Measurements from ENCODE around the gene PRKCZ. TPM values are rescaled to one million over a fixed set of nuclear protein-coding genes. Genes with fewer than 3 reads are reported as not detected.

Gene PRKCZ
- total RNA-seq, 1 donor, result 1.6 TPM

DNA sequence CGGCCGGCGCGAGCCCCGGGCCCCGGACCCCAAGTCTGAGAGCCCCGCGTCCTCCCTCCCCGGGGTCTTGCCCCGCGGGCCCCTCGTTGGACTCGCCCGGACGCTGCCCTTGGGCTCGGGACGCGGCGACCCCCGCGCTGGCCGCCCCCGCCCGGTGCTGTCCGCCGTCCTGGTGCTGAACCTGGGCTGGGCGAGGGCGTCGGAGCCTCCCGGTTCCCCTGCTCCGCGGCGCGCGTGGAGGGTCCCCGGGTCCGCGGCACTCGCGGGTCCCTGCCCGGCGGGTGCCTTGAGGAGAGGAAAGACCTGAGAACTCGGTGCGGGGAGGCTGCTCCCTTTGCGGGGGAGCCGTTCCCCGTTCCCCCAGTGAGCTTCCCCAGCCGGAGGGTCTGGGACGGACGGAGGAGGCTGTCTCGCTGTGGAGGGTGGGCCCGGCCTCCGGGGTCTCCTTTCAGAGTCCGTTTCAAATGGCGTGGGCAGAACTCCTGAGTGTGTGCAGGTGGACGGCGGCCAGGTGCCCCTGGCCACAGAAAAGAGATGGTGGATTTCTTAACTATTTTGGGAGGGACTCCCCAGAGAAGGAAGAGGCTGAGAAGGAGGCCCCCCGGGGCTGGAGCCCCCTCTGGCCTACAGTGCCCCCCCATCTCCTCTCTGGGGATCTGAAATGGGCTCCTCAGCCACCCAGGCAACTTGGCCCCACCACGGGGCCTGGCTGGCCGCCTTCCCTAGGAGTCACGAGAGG is 30.5 kb upstream of the PRKCZ start:
- H3K4me3 ChIP-seq (ENCODE audit: low read depth, low read length), result no peak overlapping the region
- TF ChIP-seq, protein P1, sequence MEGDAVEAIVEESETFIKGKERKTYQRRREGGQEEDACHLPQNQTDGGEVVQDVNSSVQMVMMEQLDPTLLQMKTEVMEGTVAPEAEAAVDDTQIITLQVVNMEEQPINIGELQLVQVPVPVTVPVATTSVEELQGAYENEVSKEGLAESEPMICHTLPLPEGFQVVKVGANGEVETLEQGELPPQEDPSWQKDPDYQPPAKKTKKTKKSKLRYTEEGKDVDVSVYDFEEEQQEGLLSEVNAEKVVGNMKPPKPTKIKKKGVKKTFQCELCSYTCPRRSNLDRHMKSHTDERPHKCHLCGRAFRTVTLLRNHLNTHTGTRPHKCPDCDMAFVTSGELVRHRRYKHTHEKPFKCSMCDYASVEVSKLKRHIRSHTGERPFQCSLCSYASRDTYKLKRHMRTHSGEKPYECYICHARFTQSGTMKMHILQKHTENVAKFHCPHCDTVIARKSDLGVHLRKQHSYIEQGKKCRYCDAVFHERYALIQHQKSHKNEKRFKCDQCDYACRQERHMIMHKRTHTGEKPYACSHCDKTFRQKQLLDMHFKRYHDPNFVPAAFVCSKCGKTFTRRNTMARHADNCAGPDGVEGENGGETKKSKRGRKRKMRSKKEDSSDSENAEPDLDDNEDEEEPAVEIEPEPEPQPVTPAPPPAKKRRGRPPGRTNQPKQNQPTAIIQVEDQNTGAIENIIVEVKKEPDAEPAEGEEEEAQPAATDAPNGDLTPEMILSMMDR (IDR thresholded peaks at IDR 0.05; ENCODE audit: insufficient read depth, low read length), result no peak
- no peak for DNase-seq (ENCODE audit: low read depth)

DNA sequence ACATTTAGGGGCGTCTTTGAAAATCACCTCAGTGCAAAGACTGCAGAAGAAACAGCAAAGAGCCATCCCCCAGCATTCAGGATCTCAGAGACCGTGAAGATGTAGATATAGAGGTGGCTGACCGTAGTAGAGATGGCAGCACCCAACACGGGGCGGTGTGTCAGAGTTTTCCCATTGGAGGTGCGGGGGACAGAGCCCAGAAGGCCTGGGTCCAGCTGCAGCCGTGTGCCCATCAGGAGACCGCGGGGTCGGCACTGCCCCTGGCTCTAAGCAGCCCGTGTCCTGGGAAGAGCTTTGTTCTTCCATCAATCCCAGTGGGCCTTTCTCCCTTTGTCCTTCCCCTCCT is 29.9 kb upstream of the PRKCZ start:
- no peak overlapping the region for H3K4me3 ChIP-seq (ENCODE audit: low read depth, low read length)
- TF ChIP-seq, protein P1 (IDR thresholded peaks at IDR 0.05; ENCODE audit: insufficient read depth, low read length), result no peak
- no peak for DNase-seq (ENCODE audit: low read depth)

DNA sequence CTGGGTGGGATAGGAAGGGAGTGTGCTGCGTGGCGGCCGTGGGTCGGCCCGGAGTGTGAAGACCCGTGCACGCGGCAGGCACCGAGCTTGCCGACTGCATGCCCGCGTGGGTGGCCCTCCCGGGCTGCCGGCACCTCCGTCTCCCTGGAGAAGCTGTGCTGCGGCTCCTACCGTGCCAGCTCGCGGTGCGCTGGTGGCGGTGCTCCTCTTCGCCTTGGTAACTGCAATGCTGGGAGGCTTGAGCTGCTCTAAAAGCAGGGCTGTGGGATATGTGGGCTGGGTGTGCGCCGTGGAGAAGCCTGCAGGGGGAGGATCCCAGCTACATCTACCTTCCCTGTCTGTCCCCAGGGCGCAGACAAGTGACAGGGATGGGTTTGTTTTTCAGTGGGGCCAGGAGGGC is 28.7 kb upstream of the PRKCZ start:
- TF ChIP-seq, protein P1 (IDR thresholded peaks at IDR 0.05; ENCODE audit: insufficient read depth, low read length), result no peak
- DNase-seq (ENCODE audit: low read depth), result no peak

DNA sequence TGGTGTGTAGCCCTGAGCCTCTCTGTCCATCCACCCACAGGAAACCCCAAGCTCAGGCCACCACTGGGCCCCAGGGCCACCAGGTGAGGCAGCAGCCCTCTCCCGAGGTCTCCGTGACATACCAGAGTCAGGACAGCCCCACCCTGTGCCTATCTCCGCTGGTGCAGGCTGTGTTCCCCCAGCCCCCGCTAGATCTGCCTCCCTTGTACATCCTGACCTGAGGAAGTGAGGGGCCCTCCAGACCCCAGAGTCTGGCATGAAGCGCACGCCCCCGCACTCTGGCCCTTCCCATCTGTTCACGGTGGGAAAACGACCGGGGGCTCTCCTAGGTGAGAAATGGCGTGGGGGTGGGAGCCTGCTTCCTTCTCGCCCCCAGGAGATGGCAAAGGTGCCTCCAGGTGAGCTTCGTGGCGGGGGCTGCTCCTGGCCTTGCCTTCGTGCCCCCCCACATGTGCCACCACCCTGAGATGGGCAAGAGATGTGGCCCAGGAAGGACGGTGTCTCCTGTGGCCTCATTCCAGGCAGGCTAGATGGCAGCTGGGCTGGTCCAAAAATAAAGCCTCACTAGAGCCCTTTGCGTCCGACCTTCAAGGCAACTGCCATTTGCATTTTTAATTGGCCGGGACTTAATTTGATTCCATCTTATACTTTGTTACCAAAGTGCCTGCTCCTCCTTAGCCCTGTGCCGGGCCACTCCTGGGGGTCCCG is 28.0 kb upstream of the PRKCZ start:
- DNase-seq (ENCODE audit: low read depth), result no peak
- no peak overlapping the region for H3K4me3 ChIP-seq (ENCODE audit: low read depth, low read length)
- TF ChIP-seq, protein P1 (IDR thresholded peaks at IDR 0.05; ENCODE audit: insufficient read depth, low read length), result no peak

More for the DNA sequence above, 28.7 kb upstream of the PRKCZ start:
- no peak overlapping the region for H3K4me3 ChIP-seq (ENCODE audit: low read depth, low read length)

DNA sequence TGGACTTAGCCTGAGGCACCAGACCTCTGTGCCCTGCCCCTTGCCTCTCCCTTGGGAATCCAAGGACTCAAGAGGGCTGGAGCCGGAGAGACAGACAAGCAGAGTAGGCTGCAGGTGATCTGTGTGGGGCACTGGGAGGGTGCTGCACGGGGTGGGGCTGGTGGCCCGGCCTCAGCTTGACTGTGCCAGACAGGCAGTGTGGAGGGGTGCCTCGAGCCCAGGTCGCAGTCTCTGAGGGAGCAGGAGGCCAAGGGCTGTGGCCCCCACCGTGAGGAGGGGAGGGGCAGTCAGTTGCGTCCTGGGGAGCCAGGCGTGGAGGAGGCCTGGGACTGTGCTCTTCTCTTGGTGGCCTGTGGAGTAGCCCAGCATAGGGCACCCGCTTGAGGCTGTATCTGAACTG is 27.0 kb upstream of the PRKCZ start:
- TF ChIP-seq, protein P1 (IDR thresholded peaks at IDR 0.05; ENCODE audit: insufficient read depth, low read length), result no peak

DNA sequence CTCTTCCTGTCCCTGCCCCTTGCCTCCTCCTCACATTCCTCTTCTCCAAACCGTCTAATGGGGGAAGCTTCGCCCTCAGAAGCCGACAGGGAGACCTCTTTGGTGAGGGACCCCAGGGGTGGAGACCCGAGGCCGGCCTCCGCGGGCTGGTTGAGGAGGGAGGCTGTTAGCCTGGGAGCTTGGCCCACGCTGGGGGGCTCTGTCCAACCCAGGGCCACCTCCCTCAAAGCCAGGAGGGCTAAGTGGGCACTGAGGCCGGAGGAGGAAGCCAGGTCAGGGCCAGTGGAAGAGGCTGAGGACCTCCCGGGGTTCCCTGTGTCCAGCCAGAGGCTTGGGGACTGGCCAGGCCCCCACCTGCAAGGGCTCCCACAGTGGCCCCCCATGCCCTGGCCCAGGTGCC is 25.8 kb upstream of the PRKCZ start:
- DNase-seq (ENCODE audit: low read depth), result no peak

More for the DNA sequence above, 27.0 kb upstream of the PRKCZ start:
- no peak overlapping the region for H3K4me3 ChIP-seq (ENCODE audit: low read depth, low read length)
- no peak for DNase-seq (ENCODE audit: low read depth)

More for the DNA sequence above, 25.8 kb upstream of the PRKCZ start:
- TF ChIP-seq, protein P1 (IDR thresholded peaks at IDR 0.05; ENCODE audit: insufficient read depth, low read length), result no peak
- H3K4me3 ChIP-seq (ENCODE audit: low read depth, low read length), result no peak overlapping the region
